ENCODE data around the gene ZRSR2. TPM values are rescaled to one million over a fixed set of nuclear protein-coding genes. Genes with fewer than 3 reads are reported as not detected.

Gene ZRSR2
- total and polyA plus RNA-seq, 2 experiments from 2014 or later: 5.2 to 45.1 TPM

DNA sequence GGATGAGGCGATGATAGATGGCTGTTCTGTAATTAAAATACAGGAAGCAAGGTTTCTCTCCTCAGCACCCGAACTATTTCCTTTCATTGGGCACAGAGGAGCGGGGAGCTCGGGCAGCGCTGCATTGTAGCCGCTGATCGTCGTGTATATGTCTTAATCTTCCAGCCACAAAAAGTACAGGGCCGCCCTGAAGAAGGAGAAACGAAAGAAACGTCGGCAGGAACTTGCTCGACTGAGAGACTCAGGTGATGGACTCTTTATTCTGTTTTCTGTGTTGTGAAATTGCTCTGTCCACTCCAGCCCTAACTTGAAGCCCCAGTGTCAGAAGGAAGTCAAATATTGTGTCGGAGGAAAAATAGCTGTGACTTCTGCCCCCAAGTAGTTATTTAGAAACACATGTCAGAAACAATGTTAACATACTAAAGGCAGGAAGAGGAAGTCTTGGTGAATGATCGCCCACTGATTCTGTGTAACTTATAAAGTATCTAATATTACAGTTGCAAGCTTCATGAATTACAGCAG, 546 bp downstream of the ZRSR2 start:
- DNase-seq (ENCODE audit: low spot score) (no peak), ATAC-seq (no peak)
- H3K4me1 ChIP-seq (ENCODE audit: insufficient read depth): no peaks in the 10 kb centered on the region
- TF ChIP-seq, protein P1, sequence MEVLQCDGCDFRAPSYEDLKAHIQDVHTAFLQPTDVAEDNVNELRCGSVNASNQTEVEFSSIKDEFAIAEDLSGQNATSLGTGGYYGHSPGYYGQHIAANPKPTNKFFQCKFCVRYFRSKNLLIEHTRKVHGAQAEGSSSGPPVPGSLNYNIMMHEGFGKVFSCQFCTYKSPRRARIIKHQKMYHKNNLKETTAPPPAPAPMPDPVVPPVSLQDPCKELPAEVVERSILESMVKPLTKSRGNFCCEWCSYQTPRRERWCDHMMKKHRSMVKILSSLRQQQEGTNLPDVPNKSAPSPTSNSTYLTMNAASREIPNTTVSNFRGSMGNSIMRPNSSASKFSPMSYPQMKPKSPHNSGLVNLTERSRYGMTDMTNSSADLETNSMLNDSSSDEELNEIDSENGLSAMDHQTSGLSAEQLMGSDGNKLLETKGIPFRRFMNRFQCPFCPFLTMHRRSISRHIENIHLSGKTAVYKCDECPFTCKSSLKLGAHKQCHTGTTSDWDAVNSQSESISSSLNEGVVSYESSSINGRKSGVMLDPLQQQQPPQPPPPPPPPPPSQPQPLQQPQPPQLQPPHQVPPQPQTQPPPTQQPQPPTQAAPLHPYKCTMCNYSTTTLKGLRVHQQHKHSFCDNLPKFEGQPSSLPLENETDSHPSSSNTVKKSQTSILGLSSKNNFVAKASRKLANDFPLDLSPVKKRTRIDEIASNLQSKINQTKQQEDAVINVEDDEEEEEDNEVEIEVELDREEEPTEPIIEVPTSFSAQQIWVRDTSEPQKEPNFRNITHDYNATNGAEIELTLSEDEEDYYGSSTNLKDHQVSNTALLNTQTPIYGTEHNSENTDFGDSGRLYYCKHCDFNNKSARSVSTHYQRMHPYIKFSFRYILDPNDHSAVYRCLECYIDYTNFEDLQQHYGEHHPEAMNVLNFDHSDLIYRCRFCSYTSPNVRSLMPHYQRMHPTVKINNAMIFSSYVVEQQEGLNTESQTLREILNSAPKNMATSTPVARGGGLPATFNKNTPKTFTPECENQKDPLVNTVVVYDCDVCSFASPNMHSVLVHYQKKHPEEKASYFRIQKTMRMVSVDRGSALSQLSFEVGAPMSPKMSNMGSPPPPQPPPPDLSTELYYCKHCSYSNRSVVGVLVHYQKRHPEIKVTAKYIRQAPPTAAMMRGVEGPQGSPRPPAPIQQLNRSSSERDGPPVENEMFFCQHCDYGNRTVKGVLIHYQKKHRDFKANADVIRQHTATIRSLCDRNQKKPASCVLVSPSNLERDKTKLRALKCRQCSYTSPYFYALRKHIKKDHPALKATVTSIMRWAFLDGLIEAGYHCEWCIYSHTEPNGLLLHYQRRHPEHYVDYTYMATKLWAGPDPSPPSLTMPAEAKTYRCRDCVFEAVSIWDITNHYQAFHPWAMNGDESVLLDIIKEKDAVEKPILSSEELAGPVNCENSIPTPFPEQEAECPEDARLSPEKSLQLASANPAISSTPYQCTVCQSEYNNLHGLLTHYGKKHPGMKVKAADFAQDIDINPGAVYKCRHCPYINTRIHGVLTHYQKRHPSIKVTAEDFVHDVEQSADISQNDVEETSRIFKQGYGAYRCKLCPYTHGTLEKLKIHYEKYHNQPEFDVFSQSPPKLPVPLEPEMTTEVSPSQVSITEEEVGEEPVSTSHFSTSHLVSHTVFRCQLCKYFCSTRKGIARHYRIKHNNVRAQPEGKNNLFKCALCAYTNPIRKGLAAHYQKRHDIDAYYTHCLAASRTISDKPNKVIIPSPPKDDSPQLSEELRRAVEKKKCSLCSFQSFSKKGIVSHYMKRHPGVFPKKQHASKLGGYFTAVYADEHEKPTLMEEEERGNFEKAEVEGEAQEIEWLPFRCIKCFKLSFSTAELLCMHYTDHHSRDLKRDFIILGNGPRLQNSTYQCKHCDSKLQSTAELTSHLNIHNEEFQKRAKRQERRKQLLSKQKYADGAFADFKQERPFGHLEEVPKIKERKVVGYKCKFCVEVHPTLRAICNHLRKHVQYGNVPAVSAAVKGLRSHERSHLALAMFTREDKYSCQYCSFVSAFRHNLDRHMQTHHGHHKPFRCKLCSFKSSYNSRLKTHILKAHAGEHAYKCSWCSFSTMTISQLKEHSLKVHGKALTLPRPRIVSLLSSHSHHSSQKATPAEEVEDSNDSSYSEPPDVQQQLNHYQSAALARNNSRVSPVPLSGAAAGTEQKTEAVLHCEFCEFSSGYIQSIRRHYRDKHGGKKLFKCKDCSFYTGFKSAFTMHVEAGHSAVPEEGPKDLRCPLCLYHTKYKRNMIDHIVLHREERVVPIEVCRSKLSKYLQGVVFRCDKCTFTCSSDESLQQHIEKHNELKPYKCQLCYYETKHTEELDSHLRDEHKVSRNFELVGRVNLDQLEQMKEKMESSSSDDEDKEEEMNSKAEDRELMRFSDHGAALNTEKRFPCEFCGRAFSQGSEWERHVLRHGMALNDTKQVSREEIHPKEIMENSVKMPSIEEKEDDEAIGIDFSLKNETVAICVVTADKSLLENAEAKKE (CRISPR knock-in tag; IDR thresholded peaks at IDR 0.05): no peak
- H3K4me1 Mint-ChIP-seq: 0 out of 3 replicates have a peak, but pooled peaks cover 2% of the 10 kb centered on the region
- H4K20me1 ChIP-seq (replicated peaks; ENCODE audit: insufficient read depth): no peaks in the 10 kb centered on the region
- H3K4me3 Mint-ChIP-seq: no peak overlapping the region
- H3F3A ChIP-seq (replicated peaks; ENCODE audit: low read depth): no peaks in the 10 kb centered on the region
- 0 out of 2 replicates have a peak overlapping the region, but pooled peaks have one; percentile 35 for H2AFZ ChIP-seq
- peak overlapping the region; percentile 77 for H3K4me2 ChIP-seq
- H3K27ac ChIP-seq (ENCODE audit: low read depth): peak overlapping the region; percentile 84; the same call in 1 of the 2 replicates
- H3K36me3 Mint-ChIP-seq (ENCODE audit: low read depth): peaks cover 5% of the 10 kb centered on the region; the same call in 2 of the 3 replicates
- no peaks in the 10 kb centered on the region for H3K36me3 ChIP-seq (ENCODE audit: insufficient read depth)
- H3K4me3 ChIP-seq: peak overlapping the region; percentile 72
- H3K27ac Mint-ChIP-seq: no peak overlapping the region
- H3K9me3 Mint-ChIP-seq: no peaks in the 10 kb centered on the region
- no peaks in the 10 kb centered on the region for H3K27me3 ChIP-seq (ENCODE audit: insufficient read depth)
- H3K79me2 ChIP-seq (replicated peaks; ENCODE audit: insufficient read depth): peaks cover 4% of the 10 kb centered on the region; the same call in 1 of the 2 replicates
- no peaks in the 10 kb centered on the region for H3K9me2 ChIP-seq (ENCODE audit: insufficient read depth)
- peaks cover 2% of the 10 kb centered on the region for H3K27me3 Mint-ChIP-seq (ENCODE audit: insufficient read depth, low read depth, poor library complexity)

DNA sequence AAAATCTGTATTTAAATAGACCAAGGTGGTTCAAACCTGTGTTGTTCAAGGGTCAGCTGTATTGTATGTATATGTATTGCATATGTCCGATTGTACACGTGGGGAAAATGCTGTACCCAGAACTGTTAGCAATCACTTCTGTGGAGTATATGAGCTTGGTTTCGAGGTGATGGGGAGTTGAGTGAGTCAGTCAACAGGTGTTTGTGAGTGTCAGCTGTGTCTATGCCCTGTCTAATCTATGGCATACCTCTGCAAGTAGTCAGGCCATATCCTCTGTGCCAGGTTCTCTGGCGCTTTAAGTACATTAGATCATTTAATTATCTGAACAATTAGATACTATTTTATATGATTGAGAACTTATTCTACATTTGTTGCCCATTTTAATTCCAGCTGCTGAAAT, 7.4 kb downstream of the ZRSR2 start:
- no peaks in the 10 kb centered on the region for H3K27me3 ChIP-seq (ENCODE audit: insufficient read depth)
- ATAC-seq: no peak
- Mint-ChIP-seq H3K27me3 (ENCODE audit: insufficient read depth, low read depth, poor library complexity) (no peaks in the 10 kb centered on the region), H3K27ac (no peak overlapping the region), H3K9me3 (no peaks in the 10 kb centered on the region), H3K4me3 (no peak overlapping the region), H3K36me3 (ENCODE audit: low read depth) (peaks cover 22% of the 10 kb centered on the region; the same call in 2 of the 3 replicates), H3K4me1 (no peaks in the 10 kb centered on the region)
- no peaks in the 10 kb centered on the region for H3K4me1 ChIP-seq (ENCODE audit: insufficient read depth)
- no peak overlapping the region for H3K27ac ChIP-seq (ENCODE audit: low read depth)
- H3K9me2 ChIP-seq (ENCODE audit: insufficient read depth): no peaks in the 10 kb centered on the region
- no peaks in the 10 kb centered on the region for H3K36me3 ChIP-seq (ENCODE audit: insufficient read depth)
- no peak for DNase-seq (ENCODE audit: low spot score)
- 0 out of 2 replicates have a peak, but pooled peaks cover 8% of the 10 kb centered on the region for H3K79me2 ChIP-seq (replicated peaks; ENCODE audit: insufficient read depth)
- H4K20me1 ChIP-seq (replicated peaks; ENCODE audit: insufficient read depth): no peaks in the 10 kb centered on the region
- H3F3A ChIP-seq (replicated peaks; ENCODE audit: low read depth): no peaks in the 10 kb centered on the region
- no peak overlapping the region for H3K4me3 ChIP-seq
- H2AFZ ChIP-seq: no peak overlapping the region
- no peak overlapping the region for H3K4me2 ChIP-seq
- no peak for TF ChIP-seq EZH2 (IDR thresholded peaks at IDR 0.05; ENCODE audit: low read depth, unreplicated experiment)
- TF ChIP-seq, protein P2, sequence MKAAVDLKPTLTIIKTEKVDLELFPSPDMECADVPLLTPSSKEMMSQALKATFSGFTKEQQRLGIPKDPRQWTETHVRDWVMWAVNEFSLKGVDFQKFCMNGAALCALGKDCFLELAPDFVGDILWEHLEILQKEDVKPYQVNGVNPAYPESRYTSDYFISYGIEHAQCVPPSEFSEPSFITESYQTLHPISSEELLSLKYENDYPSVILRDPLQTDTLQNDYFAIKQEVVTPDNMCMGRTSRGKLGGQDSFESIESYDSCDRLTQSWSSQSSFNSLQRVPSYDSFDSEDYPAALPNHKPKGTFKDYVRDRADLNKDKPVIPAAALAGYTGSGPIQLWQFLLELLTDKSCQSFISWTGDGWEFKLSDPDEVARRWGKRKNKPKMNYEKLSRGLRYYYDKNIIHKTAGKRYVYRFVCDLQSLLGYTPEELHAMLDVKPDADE (IDR thresholded peaks at IDR 0.05): no peak
- TF ChIP-seq ZNF331 (CRISPR knock-in tag; IDR thresholded peaks at IDR 0.05; ENCODE audit: low read depth): no peak
- TF ChIP-seq, protein P1 (CRISPR knock-in tag; IDR thresholded peaks at IDR 0.05): no peak
